Measurements from ENCODE around the gene LINGO4.

Gene LINGO4

GRCh38 chr1:151805066-151805820 lies at the start of gene LINGO4:
TSS of gene LINGO4 (minus strand) at chr1:151805419. CDS start at chr1:151802704, 2,715 bp downstream.
- no peak for DNase-seq (ENCODE audit: low spot score)

DNA sequence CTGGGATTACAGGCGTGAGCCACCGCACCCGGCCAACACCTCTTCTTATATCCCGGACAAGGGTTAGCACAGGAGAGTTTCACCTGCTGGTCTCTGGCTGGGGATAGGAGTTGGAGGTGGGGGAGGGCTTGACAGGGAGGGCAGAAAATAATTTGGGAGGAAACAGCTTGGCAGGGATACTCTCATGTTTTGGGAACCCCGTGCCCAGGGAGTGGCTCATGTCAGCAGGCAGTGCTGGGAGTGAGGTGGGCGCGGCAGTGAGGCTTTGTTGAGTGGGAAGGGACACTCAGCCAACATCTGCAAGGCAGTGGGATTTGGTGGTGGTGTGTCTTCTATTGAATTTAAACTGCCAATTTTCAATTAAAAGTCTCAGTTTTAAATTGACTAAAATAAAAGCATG lies 49.4 kb upstream of the LINGO4 start:
- no peak for DNase-seq (ENCODE audit: low spot score)

GRCh38 chr1:151853411-151853943 lies 48.3 kb upstream of the LINGO4 start, which contains the start of gene THEM5:
TSS of gene THEM5 (minus strand) at chr1:151853712. CDS start at chr1:151853565, 147 bp downstream.
- no peak for DNase-seq (ENCODE audit: low spot score)

GRCh38 chr1:151852733-151853132 lies 47.5 kb upstream of the LINGO4 start:
- no peak for DNase-seq (ENCODE audit: low spot score)

- DNase-seq (ENCODE audit: low spot score), result no peak
Measured at GRCh38 chr1:151851886-151852285, 46.7 kb upstream of the LINGO4 start.

GRCh38 chr1:151849871-151850270 lies 44.7 kb upstream of the LINGO4 start:
- DNase-seq (ENCODE audit: low spot score), result no peak

- DNase-seq (ENCODE audit: low spot score), result no peak
Measured at GRCh38 chr1:151849126-151849525, 43.9 kb upstream of the LINGO4 start.

DNA sequence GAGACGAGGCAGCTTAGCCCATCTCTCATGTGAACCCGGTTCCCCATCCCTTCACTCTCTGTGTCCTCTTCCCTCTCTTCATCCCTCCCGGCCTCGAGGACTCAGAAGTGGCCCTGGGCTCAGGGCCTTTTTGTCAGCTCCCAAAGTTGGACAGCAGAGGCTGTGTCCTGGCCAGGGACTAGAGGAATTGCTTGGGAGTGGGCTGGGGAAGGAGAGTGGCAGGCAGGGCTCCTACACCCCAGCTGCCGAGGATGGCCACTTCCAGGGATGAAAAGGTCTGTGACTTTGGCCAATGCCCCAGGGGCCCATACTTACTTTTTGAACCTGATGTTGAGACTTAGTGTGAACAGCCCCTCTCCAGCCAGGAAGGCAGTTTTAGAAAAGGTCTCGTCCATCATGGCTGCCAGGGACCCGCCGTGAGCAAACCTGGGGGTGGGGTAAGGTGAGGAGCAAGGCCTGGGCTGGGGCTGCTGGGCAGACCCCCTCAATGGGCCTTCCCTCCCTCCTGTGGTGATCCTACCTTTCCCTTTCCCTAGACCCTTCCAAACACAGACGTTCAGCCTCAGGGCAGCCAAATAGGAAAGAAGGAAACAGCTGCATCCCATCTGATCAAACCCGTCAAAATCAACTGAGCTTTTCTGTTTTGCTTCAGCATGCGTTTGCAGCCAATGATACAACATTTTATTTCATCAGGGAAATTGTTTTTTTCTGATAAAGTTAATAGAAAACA lies 42.8 kb upstream of the LINGO4 start:
- no peak for DNase-seq (ENCODE audit: low spot score)

DNA sequence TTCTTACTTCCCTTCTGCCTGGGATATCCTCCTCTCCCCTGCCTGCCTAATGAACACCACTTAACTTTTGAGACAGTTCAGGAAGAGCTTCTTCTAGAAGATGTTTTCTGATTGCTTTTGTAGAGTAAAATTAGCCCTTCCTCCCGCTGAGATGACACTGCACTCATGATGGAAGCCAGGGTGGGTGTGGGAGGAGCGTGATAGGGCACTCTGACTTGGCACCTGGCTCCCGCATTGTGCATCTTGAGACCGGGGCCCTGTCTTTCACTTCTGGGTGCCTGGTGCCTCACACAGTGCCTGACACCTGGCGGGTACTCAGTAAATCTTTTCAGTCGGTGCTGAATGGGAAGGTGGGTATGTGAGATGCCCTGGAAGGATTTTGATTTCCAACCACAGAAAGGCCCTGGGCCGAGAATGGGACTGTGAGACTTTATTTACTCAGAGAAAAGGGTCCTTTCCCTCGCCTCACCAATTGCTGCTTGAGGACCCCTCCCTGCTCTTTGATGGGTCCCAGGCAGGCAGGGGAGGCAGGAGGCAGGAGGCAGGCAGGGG lies 41.5 kb upstream of the LINGO4 start:
- no peak for DNase-seq (ENCODE audit: low spot score)

- no peak for DNase-seq (ENCODE audit: low spot score)
Measured at GRCh38 chr1:151846062-151846568, 40.9 kb upstream of the LINGO4 start.

GRCh38 chr1:151843398-151843797 lies 38.2 kb upstream of the LINGO4 start:
- DNase-seq (ENCODE audit: low spot score), result no peak

DNA sequence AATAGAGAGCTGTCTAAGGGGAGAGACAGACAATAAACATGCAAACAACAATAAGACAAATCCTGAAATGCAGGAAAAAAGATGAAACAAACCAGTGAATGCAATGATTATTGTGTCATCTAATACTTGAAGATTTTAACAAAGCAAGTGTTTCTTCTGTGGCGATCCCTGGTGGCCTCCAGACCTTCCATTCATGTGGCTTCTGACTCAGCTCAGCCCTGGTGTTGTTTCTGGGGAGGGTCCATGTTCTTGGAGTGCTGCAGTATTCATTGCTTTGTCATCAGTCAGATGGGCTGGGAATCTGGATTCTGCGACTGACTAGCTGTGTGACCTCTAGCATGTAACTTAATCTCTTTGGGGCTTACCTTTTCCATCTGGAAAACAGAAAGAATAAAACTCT lies 35.9 kb upstream of the LINGO4 start:
- no peak for DNase-seq (ENCODE audit: low spot score)

GRCh38 chr1:151840421-151840820 lies 35.2 kb upstream of the LINGO4 start:
- no peak for DNase-seq (ENCODE audit: low spot score)

DNA sequence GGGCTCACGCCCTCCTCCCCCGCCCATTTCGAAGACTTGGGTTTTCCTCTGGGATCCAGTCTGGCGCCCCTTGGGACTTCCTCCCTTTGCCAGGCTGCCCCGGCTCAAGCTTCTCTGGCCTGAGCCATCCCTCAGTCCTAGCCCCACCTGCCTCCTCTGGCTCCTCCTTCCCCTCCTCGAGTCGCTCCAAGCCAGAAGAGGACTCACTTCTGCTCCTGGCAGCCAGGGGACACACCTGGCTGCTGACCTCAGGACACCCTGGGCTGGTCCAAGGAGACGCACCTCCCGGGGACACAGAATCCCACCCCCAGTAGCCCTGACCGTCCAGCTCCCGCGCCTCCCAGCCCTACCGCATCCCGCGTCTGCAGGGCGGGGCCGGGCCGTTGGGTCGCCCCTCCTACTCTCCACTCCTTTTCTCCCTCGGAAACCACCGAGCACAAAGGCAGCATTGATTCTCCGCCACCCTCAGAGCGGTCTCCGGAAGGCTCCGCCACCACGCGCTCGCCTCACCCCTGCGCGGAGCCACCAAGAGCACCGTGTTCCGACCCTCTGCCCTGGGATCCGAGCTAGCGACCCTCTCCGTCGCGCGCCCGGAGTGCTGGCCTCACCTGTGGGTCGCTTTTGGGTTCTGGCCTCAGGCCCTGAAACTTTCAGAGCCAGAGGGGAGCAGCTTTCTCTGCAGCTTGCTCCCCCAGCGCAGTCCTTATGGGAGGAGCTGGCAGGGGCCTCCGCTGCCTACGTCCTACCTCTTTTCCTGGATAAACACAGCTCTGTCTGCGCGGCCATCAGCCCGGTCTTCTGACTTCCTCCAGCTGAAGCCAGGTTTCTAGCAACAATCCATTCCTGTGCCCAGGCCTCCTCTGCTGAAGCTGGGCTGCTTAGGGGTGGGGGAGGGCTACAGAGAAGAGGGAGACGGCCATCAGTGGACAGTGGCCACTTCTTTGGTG lies 34.5 kb upstream of the LINGO4 start, which contains the start of gene C2CD4D:
Gene C2CD4D (minus strand): TSS at position 364 of the 947 bp plus-strand sequence. CDS start 831 bp downstream, outside the sequence.
- DNase-seq (ENCODE audit: low spot score), result peak; percentile 93

GRCh38 chr1:151839082-151839412 lies 33.8 kb upstream of the LINGO4 start:
- no peak for DNase-seq (ENCODE audit: low spot score)

DNA sequence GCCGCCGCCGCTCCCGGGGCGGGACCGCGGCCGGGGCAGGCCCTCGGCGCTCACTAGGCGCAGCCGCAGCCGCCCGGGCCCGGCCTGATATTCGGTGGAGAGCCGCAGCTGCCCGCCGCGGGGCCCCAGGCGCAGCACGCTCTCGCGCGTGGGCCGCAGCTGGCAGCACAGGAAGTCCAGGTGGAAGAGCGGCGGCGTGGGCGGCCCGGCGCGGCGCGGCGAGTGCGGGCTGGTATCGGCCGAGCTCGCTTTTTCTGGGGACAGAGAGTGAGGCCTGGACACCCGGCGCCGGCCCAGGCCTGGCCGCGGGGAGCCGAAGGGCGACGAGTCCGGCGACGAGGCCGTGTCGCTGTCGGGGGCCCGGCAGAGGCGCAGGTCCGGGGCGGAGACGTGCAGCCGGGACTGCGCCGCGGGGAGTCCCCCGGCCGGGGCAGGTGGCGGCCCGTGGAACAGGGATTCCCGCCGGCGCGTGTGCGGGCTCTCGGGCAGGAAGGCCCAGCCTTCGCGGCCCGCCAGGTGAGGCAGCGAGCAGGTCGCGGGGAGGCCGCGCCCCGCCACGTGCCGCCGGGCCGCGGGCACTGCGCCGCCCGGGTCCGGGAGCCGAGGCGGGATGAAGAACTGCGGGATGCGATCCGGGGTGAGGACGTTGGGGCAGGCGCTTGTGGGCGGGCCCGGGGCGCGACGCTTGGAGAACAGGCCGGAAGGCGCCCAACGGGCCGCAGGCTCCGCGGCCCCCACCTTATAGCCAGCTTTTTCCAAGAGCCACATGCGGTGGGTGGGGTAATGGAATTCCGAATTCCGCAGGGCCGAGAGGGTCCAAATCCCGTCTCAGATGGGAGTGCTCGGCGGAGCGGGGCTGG lies 33.2 kb upstream of the LINGO4 start:
- DNase-seq (ENCODE audit: low spot score), result no peak

- DNase-seq (ENCODE audit: low spot score), result no peak
Measured at GRCh38 chr1:151837884-151838221, 32.6 kb upstream of the LINGO4 start.

- no peak for DNase-seq (ENCODE audit: low spot score)
Measured at GRCh38 chr1:151837197-151837596, 32.0 kb upstream of the LINGO4 start.

- no peak for DNase-seq (ENCODE audit: low spot score)
Measured at GRCh38 chr1:151835596-151835995, 30.4 kb upstream of the LINGO4 start.

GRCh38 chr1:151834239-151834638 lies 29.0 kb upstream of the LINGO4 start:
- no peak for DNase-seq (ENCODE audit: low spot score)
